Vagina (tissue), 2 donors: ENCODE data around the gene TMTC2. TPM values are rescaled to one million over a fixed set of nuclear protein-coding genes. Genes with fewer than 3 reads are reported as not detected.
"Not testable (repeated sequence)": the region's sequence is repeated elsewhere in the genome, so short reads cannot be mapped to it uniquely, and the experiment has no call there.

Experiments
- DNase-seq, 2 donors: peaks; one replicate each; pipeline ENCODE4 v3.0.0-alpha.2; 2017; ENCODE audit errors: extremely low spot score in 2 of 2
- H3K27ac ChIP-seq: fragments of 200-600 bp; sonication (generic); one replicate; pipeline ENCODE4 v1.5.1; 2019
- H3K27me3 ChIP-seq: fragments of 200-600 bp; sonication (generic); one replicate; pipeline ENCODE4 v1.5.1; 2019
- H3K36me3 ChIP-seq, 2 donors: fragments of 200-600 bp; sonication (generic); one replicate each; pipeline ENCODE4 v1.5.1; 2017 to 2019
- H3K4me1 ChIP-seq: fragments of 200-600 bp; sonication (generic); one replicate; pipeline ENCODE4 v1.5.1; 2019
- H3K4me3 ChIP-seq, 2 donors: fragments of 200-600 bp; sonication (generic); 1 replicate in 1 of 2; 2 replicates in 1 of 2; pipeline ENCODE4 v1.5.1; 2016 to 2019
- H3K9me3 ChIP-seq: fragments of 200-600 bp; sonication (generic); one replicate; pipeline ENCODE4 v1.5.1; 2019
- POLR2A ChIP-seq, 2 donors: fragments of 450-650 bp; IDR thresholded peaks; one replicate each; pipeline ENCODE4 v1.6.1; 2017; ENCODE audit warnings: antibody characterized with exemption in 2 of 2, mild to moderate bottlenecking in 2 of 2, moderate library complexity in 2 of 2
- POLR2AphosphoS5 ChIP-seq, 2 donors: sonication (generic); formaldehyde crosslinking; IDR thresholded peaks; one replicate each; pipeline ENCODE4 v1.9.0; 2017; ENCODE audit warnings: antibody characterized with exemption in 2 of 2, mild to moderate bottlenecking in 2 of 2, low read depth in 1 of 2; ENCODE audit not compliant: insufficient read depth in 1 of 2
- intact Hi-C: fragments of 100-400 bp; cut with DNase I; formaldehyde crosslinking; loops from one replicate; pipeline ENCODE4 v1.15.1; 2023
- total RNA-seq: library from RNA; depleted of rRNA; stranded (reverse); fragments of >200 nt; gene quantifications from one replicate; pipeline ENCODE4 v1.2.3, GENCODE V29; 2016
- TF ChIP-seq, protein P1 (sequence below), 3 experiments: fragments of 450-650 bp in 2 of 3; fragments of 200-600 bp in 1 of 3; sonication (generic) in 1 of 3; IDR thresholded peaks; one replicate each; pipeline ENCODE4 v1.5.1; 2017 to 2019; ENCODE audit warnings: antibody characterized with exemption in 3 of 3, mild to moderate bottlenecking in 2 of 3, moderate library complexity in 2 of 3

Gene TMTC2
- total RNA-seq, 1 donor from 2014 or later = 15.5 TPM

DNA sequence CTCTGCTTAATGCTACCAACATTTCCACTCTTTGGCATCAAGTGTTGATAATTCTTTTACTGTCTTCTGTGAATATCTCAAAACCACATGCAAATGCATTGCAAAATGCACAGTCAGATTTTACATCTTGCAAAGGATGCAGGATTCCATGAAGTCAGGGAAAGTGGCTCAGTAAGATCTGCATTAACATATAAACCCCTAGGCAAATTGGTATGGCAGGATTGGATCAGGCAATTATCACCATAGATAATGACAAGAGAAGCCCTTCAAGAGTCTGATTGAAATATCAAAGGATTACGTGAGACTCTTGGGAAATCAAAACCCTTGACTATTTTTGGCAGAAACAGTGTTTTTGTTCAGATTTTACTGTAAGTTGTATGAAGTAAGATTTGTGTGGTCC lies 71.0 kb downstream of the TMTC2 start:
- no peak for DNase-seq
- Histone ChIP-seq H3K9me3 (no peaks in the 10 kb centered on the region), H3K4me3 (no peak overlapping the region), H3K27ac (no peak overlapping the region), H3K27me3 (no peaks in the 10 kb centered on the region), H3K4me1 (peaks cover 14% of the 10 kb centered on the region), H3K36me3 (no peaks in the 10 kb centered on the region)
- intact Hi-C loops = no loop called here
- no peak for TF ChIP-seq POLR2AphosphoS5 (IDR thresholded peaks at IDR 0.05; ENCODE audit: insufficient read depth in 1 of 2, low read depth in 1 of 2)
- TF ChIP-seq POLR2A (IDR thresholded peaks at IDR 0.05) = no peak

DNA sequence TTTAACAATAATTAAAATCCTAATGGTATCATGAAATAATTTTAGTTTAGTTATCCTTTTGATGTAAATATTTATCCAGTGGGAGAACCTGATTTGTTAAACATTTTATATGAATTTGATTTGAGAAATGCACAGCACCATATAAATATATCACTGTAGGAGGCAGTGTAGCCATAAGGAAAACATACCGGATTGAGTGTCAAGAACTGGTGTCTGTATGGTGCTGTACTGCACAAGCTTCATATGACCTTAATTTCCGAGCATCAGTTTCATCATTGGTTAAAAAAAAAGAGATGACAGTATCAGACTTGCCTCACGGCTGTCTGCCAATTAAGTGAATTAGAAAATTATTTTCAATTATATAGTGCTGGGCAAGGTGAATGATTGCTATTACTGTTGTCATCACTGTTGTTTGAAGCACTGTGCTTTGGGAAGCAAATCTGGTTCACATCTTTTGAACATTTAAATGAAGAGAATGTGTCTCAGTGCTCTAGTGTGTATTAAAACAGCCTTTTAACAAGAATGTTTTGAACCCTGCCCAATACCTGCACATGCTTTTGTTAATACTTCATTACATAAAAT lies 72.1 kb downstream of the TMTC2 start:
- intact Hi-C loops = no loop called here
- H3K36me3 ChIP-seq = no peaks in the 10 kb centered on the region

DNA sequence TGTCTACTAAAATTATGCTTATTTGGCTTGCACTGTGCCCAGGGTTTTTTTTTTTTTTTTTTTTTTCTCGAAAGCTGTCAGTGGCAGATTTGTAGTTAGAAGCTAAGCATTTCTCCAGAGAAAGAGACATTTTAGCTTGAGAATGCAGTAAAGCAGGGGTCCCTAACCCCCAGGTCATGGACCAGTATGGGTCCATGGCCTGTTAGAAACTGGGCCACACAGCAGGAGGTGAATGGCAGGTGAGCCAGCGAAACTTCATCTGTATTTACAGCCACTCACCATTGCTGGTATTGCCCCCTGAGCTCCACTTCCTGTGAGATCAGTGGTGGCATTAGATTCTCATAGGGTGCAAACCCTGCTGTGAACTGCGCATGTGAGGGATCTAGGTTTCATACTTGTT lies 73.7 kb downstream of the TMTC2 start:
- intact Hi-C loops = no loop called here

More for the DNA sequence above, 72.1 kb downstream of the TMTC2 start:
- H3K4me3 ChIP-seq = no peak overlapping the region
- H3K9me3 ChIP-seq = no peaks in the 10 kb centered on the region
- no peak for DNase-seq
- no peaks in the 10 kb centered on the region for H3K27me3 ChIP-seq
- TF ChIP-seq POLR2AphosphoS5 (IDR thresholded peaks at IDR 0.05; ENCODE audit: insufficient read depth in 1 of 2, low read depth in 1 of 2) = no peak
- TF ChIP-seq POLR2A (IDR thresholded peaks at IDR 0.05) = no peak
- TF ChIP-seq, protein P1, sequence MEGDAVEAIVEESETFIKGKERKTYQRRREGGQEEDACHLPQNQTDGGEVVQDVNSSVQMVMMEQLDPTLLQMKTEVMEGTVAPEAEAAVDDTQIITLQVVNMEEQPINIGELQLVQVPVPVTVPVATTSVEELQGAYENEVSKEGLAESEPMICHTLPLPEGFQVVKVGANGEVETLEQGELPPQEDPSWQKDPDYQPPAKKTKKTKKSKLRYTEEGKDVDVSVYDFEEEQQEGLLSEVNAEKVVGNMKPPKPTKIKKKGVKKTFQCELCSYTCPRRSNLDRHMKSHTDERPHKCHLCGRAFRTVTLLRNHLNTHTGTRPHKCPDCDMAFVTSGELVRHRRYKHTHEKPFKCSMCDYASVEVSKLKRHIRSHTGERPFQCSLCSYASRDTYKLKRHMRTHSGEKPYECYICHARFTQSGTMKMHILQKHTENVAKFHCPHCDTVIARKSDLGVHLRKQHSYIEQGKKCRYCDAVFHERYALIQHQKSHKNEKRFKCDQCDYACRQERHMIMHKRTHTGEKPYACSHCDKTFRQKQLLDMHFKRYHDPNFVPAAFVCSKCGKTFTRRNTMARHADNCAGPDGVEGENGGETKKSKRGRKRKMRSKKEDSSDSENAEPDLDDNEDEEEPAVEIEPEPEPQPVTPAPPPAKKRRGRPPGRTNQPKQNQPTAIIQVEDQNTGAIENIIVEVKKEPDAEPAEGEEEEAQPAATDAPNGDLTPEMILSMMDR (IDR thresholded peaks at IDR 0.05) = no peak
- H3K27ac ChIP-seq = no peak overlapping the region
- H3K4me1 ChIP-seq = peaks cover 14% of the 10 kb centered on the region

DNA sequence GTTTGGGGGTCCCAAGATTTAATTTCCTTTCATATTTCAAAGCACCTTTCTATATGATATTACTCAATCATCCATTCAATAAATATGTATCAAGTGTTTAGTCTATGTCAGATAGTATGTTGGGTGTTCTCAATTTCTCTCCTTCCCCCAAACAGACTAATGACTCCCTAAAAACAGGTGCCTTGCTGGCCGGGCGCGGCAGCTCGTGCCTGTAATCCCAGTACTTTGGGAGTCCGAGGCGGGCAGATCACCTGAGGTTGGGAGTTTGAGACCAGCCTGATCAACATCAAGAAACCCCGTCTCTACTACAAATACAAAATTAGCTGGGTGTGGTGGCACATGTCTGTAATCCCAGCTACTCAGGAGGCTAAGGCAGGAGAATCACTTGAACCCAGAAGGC lies 78.5 kb downstream of the TMTC2 start:
- H3K9me3 ChIP-seq, H3K27ac ChIP-seq, H3K4me1 ChIP-seq, DNase-seq, H3K4me3 ChIP-seq, H3K27me3 ChIP-seq, H3K36me3 ChIP-seq: not testable (repeated sequence)
- intact Hi-C loops = loop anchor here (2.0 kb wide), 1 partner anchor 76 kb away; no protein-coding TSS in a partner anchor

More for the DNA sequence above, 73.7 kb downstream of the TMTC2 start:
- Histone ChIP-seq H3K27me3 (no peaks in the 10 kb centered on the region), H3K27ac (no peak overlapping the region), H3K4me1 (peaks cover 14% of the 10 kb centered on the region), H3K9me3 (no peaks in the 10 kb centered on the region), H3K36me3 (no peaks in the 10 kb centered on the region), H3K4me3 (no peak overlapping the region)
- no peak for DNase-seq
- no peak for TF ChIP-seq POLR2AphosphoS5 (IDR thresholded peaks at IDR 0.05; ENCODE audit: insufficient read depth in 1 of 2, low read depth in 1 of 2)
- TF ChIP-seq POLR2A (IDR thresholded peaks at IDR 0.05) = no peak

DNA sequence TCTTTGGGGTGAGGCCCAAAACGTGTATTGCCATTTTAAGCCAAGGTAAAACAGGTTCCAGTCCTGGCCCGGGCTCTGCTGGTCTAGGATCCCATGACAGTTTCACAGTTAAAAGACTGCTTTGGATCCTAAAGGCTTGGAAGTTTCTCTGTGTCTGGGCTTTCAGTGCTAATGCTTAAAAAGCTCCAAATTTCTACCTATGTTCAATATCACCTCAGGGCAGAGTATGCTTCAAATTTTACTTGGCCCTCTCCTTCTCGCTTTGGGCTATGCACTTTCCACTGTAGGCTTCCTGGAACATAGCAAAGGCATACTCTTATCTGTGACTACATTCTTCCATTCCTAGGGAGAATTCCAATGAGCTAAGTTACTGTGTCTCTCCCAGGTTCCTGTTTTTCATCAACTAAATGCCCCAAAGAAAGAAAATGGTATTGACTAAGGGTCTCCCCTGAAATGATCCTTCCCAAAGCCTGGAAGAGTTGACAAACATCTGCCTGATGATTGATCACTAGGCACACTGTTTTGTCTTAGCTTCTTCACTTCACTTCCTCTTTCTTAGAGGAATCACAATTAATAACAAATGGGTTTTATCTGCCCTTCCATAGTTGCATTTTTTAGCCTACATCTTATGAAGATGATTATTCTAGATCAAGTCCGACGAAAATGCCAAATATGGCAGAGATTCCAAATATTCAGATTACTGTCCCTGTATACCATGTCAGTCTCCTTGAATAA lies 79.4 kb downstream of the TMTC2 start:
- no peak overlapping the region for H3K4me3 ChIP-seq
- no peaks in the 10 kb centered on the region for H3K4me1 ChIP-seq
- TF ChIP-seq, protein P1 (IDR thresholded peaks at IDR 0.05) = no peak
- no peak for TF ChIP-seq POLR2AphosphoS5 (IDR thresholded peaks at IDR 0.05; ENCODE audit: insufficient read depth in 1 of 2, low read depth in 1 of 2)
- no peak for TF ChIP-seq POLR2A (IDR thresholded peaks at IDR 0.05)
- intact Hi-C loops = loop anchor here (2.0 kb wide), 1 partner anchor 75 kb away; no protein-coding TSS in a partner anchor
- no peaks in the 10 kb centered on the region for H3K36me3 ChIP-seq
- no peaks in the 10 kb centered on the region for H3K27me3 ChIP-seq
- no peaks in the 10 kb centered on the region for H3K9me3 ChIP-seq
- H3K27ac ChIP-seq = no peak overlapping the region
- DNase-seq = no peak

DNA sequence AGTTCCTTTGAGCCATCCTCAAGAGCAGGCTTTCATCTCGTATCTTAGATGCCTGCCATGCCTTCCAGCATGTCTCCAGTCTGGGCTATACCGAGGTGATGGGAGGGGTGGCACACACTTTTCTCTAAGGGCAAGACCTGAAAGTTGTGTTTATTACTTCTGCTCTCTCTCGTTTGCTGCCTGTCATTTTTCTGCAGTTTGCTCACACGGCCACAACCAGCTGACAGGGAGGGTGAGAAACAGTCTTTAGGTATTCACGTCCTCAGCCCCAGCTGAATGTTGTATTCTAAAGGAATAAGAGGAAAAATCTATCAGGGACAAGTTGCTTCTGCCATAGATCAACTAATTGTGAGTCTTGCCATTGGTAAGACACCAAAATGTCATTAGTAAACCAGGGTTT lies 88.0 kb downstream of the TMTC2 start:
- H3K27ac ChIP-seq = no peak overlapping the region
- H3K9me3 ChIP-seq = no peaks in the 10 kb centered on the region
- no peaks in the 10 kb centered on the region for H3K36me3 ChIP-seq
- no peak for DNase-seq
- TF ChIP-seq POLR2AphosphoS5 (IDR thresholded peaks at IDR 0.05; ENCODE audit: insufficient read depth in 1 of 2, low read depth in 1 of 2) = no peak
- TF ChIP-seq, protein P1 (IDR thresholded peaks at IDR 0.05) = no peak
- TF ChIP-seq POLR2A (IDR thresholded peaks at IDR 0.05) = no peak
- H3K27me3 ChIP-seq = no peaks in the 10 kb centered on the region
- no peak overlapping the region for H3K4me3 ChIP-seq
- H3K4me1 ChIP-seq = no peaks in the 10 kb centered on the region
- intact Hi-C loops = no loop called here
